Measurements from ENCODE around the gene WDR93. TPM values are rescaled to one million over a fixed set of nuclear protein-coding genes. Genes with fewer than 3 reads are reported as not detected.

Gene WDR93
- total RNA-seq, 1 experiment from 2014 or later: not detected

- TF ChIP-seq CTCF (conservative IDR thresholded peaks at IDR 0.05): no peak
- H3K4me1 Mint-ChIP-seq: no peaks in the 10 kb centered on the region
- DNase-seq: no peak
- no peaks in the 10 kb centered on the region for H3K36me3 Mint-ChIP-seq (ENCODE audit: insufficient read depth in 1 of 3, low read depth in 3 of 3)
- Histone ChIP-seq H2BK15ac (ENCODE audit: low read depth, low read length) (no peak overlapping the region), H2BK12ac (ENCODE audit: insufficient read length, low read depth, low read length) (no peak overlapping the region), H3K79me1 (ENCODE audit: insufficient read depth, low read depth, low read length, poor library complexity, severe bottlenecking) (no peaks in the 10 kb centered on the region), H4K5ac (ENCODE audit: insufficient read length, low read depth, low read length) (no peak overlapping the region), H3K14ac (ENCODE audit: insufficient read depth, low read length) (no peak overlapping the region), H4K20me1 (ENCODE audit: control insufficient read depth, insufficient read depth, insufficient read length) (no peaks in the 10 kb centered on the region), H4K8ac (replicated peaks; ENCODE audit: insufficient read length, low read depth, low read length) (no peak overlapping the region), H3K4me1 (ENCODE audit: insufficient read depth, low read length) (no peaks in the 10 kb centered on the region), H2BK120ac (ENCODE audit: low read depth, low read length, poor library complexity, severe bottlenecking) (no peak overlapping the region), H3K4ac (ENCODE audit: low read depth, low read length) (no peak overlapping the region), H2BK5ac (ENCODE audit: insufficient read length, low read length) (no peak overlapping the region), H4K91ac (ENCODE audit: insufficient read length, low read depth, low read length) (no peak overlapping the region), H2BK20ac (ENCODE audit: low read depth, low read length, poor library complexity, severe bottlenecking) (no peak overlapping the region), H3K23me2 (ENCODE audit: insufficient read length, low read depth, low read length, poor library complexity, severe bottlenecking) (no peaks in the 10 kb centered on the region), H3K27ac (ENCODE audit: insufficient read length, low read depth, low read length) (no peak overlapping the region), H3K4me2 (ENCODE audit: insufficient read depth, insufficient read length, low read length) (no peak overlapping the region), H2AFZ (ENCODE audit: low read length) (no peak overlapping the region), H2AK5ac (ENCODE audit: insufficient read length, low read length) (no peak overlapping the region), H3K9ac (ENCODE audit: extremely low read depth, insufficient read length, low read length) (no peak overlapping the region), H3K18ac (ENCODE audit: insufficient read length, low read depth, low read length) (no peak overlapping the region), H3K56ac (ENCODE audit: insufficient read length, low read depth, low read length) (no peak overlapping the region), H3T11ph (ENCODE audit: low read length) (no peak overlapping the region), H3K9me3 (ENCODE audit: control insufficient read depth, low read depth, low read length) (no peaks in the 10 kb centered on the region), H3K23ac (ENCODE audit: insufficient read length, low read depth, low read length) (no peak overlapping the region), H3K79me2 (ENCODE audit: insufficient read depth, low read length) (no peaks in the 10 kb centered on the region), H3K27me3 (ENCODE audit: insufficient read depth, low read length) (no peaks in the 10 kb centered on the region; the same call in 1 of the 2 replicates)
- H3K27ac Mint-ChIP-seq: no peak overlapping the region
- H3K4me3 Mint-ChIP-seq: no peak overlapping the region
- WGBS (ENCODE audit: extremely low coverage, insufficient read length, low lambda C conversion rate): no CpG with 5 or more reads among the region's 1 CpG
- H3K9me3 Mint-ChIP-seq: peaks cover 3% of the 10 kb centered on the region in 2 experiments; a peak in 4 of 5 replicates
- peaks cover 23% of the 10 kb centered on the region for H3K27me3 Mint-ChIP-seq (ENCODE audit: low read depth)
Measured at GRCh38 chr15:89725064-89725463, 34.5 kb downstream of the WDR93 start.
